ENCODE data around the gene TMSB10.

TMSB10 gene

DNA sequence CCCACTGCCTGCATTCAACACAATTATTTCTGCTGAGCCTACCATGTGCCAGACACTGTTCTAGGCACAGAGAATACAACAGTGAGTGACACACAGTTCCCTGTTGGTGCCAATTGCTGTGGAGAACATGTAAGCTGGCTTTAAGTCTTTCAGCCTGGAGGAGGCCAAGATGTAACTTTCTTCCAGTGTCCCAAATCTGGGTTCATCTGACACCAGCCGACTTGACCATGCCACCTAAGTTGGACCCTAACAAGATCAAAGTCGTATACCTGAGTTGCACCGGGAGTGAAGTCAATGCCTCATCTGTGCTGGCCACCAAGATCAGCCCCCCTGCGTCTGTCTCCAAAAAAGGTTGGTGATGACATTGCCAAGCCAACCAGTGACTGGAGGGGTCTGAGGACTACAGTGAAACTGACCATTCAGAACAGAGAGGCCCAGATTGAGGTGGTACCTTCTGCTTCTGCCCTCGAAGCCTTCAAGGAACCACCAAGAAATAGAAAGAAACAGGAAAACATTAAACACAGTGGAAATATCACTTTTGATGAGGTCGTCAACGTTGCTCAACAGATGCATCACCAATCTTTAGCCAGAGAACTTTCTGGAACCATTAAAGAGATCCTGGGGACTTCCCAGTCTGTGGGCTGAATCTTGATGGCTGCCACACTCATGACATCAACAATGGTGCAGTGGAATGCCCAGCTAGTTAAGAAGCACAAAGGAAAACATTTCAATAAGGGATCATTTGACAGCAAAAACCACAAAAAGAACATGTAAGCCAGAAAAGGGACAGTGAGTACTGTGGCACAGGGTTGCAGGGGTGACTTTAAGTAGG is 30.9 kb upstream of the TMSB10 start:
- no peak for TF ChIP-seq TCF12 (IDR thresholded peaks at IDR 0.05; ENCODE audit: low read depth)

DNA sequence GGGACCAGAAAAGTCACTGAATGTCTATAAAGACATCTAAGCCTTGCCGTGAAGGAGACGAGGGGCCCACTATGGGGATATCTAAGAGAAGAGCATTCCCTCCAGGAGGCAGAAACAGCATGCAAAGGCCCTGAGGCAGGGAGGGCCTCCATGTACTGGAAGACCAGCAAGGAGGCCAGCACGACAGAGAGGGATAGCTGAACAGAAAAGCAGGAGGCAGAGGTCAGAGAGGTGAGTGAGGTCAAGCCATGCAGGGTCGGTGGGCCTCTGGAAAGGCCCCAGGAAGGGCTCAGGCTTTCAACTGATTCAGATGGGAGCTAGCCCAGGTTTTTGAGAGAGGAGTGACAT is 30.3 kb upstream of the TMSB10 start:
- TF ChIP-seq TEAD4 (IDR thresholded peaks at IDR 0.05) (no peak), NFIC (IDR thresholded peaks at IDR 0.05) (no peak), TAF1 (IDR thresholded peaks at IDR 0.05; ENCODE audit: low read depth) (no peak), RAD21 (IDR thresholded peaks at IDR 0.05; ENCODE audit: low read depth) (no peak), EP300 (IDR thresholded peaks at IDR 0.05; ENCODE audit: borderline replicate concordance) (no peak), FOXM1 (IDR thresholded peaks at IDR 0.05; ENCODE audit: borderline replicate concordance, low read depth) (no peak)
- TF ChIP-seq, protein P1, sequence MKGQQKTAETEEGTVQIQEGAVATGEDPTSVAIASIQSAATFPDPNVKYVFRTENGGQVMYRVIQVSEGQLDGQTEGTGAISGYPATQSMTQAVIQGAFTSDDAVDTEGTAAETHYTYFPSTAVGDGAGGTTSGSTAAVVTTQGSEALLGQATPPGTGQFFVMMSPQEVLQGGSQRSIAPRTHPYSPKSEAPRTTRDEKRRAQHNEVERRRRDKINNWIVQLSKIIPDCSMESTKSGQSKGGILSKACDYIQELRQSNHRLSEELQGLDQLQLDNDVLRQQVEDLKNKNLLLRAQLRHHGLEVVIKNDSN (IDR thresholded peaks at IDR 0.05), result no peak

DNA sequence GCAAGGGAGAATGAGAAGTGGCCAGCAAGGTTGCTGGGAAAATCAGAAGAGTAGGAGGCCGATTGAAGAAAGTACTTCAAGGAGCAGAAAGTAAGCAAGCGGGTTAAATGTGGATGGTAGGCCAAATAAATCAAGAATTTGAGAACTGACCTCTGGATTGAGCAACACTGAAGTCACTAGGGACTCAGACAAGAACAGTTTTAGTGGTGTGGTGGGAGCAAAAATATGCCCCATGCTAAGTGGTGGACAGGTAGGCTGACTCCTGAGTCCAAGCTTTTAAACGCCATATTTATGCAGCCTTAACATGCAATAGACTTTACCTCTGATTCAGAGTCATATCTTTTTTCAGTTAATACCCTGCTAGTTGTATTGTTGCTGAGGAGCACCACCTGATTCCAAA is 29.1 kb upstream of the TMSB10 start:
- TF ChIP-seq EGR1 (IDR thresholded peaks at IDR 0.05) (no peak), CEBPB (IDR thresholded peaks at IDR 0.05) (no peak), REST (IDR thresholded peaks at IDR 0.05; ENCODE audit: low read depth) (no peak)

- TF ChIP-seq NFIC (IDR thresholded peaks at IDR 0.05) (no peak), REST (IDR thresholded peaks at IDR 0.05; ENCODE audit: low read depth) (no peak), FOXM1 (IDR thresholded peaks at IDR 0.05; ENCODE audit: borderline replicate concordance, low read depth) (no peak), CREB1 (IDR thresholded peaks at IDR 0.05; ENCODE audit: low read depth) (no peak), EP300 (IDR thresholded peaks at IDR 0.05; ENCODE audit: borderline replicate concordance) (no peak), RAD21 (IDR thresholded peaks at IDR 0.05; ENCODE audit: low read depth) (no peak), TEAD4 (IDR thresholded peaks at IDR 0.05) (no peak)
- TF ChIP-seq, protein P2, sequence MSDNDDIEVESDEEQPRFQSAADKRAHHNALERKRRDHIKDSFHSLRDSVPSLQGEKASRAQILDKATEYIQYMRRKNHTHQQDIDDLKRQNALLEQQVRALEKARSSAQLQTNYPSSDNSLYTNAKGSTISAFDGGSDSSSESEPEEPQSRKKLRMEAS (IDR thresholded peaks at IDR 0.05), result no peak
These were observed 27.0 kb upstream of the TMSB10 start for GRCh38 chr2:84878459-84878858.

- TF ChIP-seq EGR1 (IDR thresholded peaks at IDR 0.05), result no peak
- TF ChIP-seq REST (IDR thresholded peaks at IDR 0.05; ENCODE audit: low read depth), result no peak
- TF ChIP-seq CREB1 (IDR thresholded peaks at IDR 0.05; ENCODE audit: low read depth), result no peak
- TF ChIP-seq, protein P1 (IDR thresholded peaks at IDR 0.05), result no peak
- TF ChIP-seq CEBPB (IDR thresholded peaks at IDR 0.05), result no peak
- TF ChIP-seq TEAD4 (IDR thresholded peaks at IDR 0.05), result no peak
- TF ChIP-seq, protein P2 (IDR thresholded peaks at IDR 0.05), result no peak
These were observed 26.4 kb upstream of the TMSB10 start for GRCh38 chr2:84878896-84879583.

Measured in Ishikawa (cell line).